Smooth muscle cell (in vitro differentiated cells): ENCODE results near the gene VPS52. TPM values are rescaled to one million over a fixed set of nuclear protein-coding genes. Genes with fewer than 3 reads are reported as not detected.
"Not testable (repeated sequence)": the region's sequence is repeated elsewhere in the genome, so short reads cannot be mapped to it uniquely, and the experiment has no call there.

Source experiments
- DNase-seq: peaks from one replicate; lab custom pipeline; 2025; ENCODE audit not compliant: unreplicated experiment; lab: John Stamatoyannopoulos, UW
- H2AFZ ChIP-seq: fragments of 200-600 bp; sonication (generic); 2 replicates; pipeline ENCODE4 v1.6.0; 2016; ENCODE audit warnings: antibody characterized with exemption, low read depth, mild to moderate bottlenecking
- H3F3A ChIP-seq: fragments of 200-600 bp; sonication (generic); 2 replicates; pipeline ENCODE4 v1.6.0; 2017; ENCODE audit warnings: antibody characterized with exemption, low read depth
- H3K27ac ChIP-seq: fragments of 200-600 bp; sonication (generic); 2 replicates; pipeline ENCODE4 v1.5.1; 2016; ENCODE audit warnings: low read depth, mild to moderate bottlenecking
- H3K27me3 ChIP-seq: fragments of 200-600 bp; sonication (generic); 2 replicates; pipeline ENCODE4 v1.6.1; 2016; ENCODE audit warnings: low read depth, mild to moderate bottlenecking
- H3K36me3 ChIP-seq: fragments of 200-600 bp; sonication (generic); 2 replicates; pipeline ENCODE4 v1.5.1; 2016; ENCODE audit warnings: low read depth
- H3K4me1 ChIP-seq: fragments of 200-600 bp; sonication (generic); 2 replicates; pipeline ENCODE4 v1.5.1; 2016; ENCODE audit warnings: low read depth
- H3K4me2 ChIP-seq: fragments of 200-600 bp; sonication (generic); 2 replicates; pipeline ENCODE4 v1.6.0; 2016; ENCODE audit warnings: mild to moderate bottlenecking
- H3K4me3 ChIP-seq: fragments of 200-600 bp; sonication (generic); 2 replicates; pipeline ENCODE4 v1.5.1; 2016; ENCODE audit warnings: mild to moderate bottlenecking
- H3K79me2 ChIP-seq: fragments of 200-600 bp; sonication (generic); 2 replicates; pipeline ENCODE4 v1.6.0; 2016; ENCODE audit warnings: low read depth, mild to moderate bottlenecking
- H3K9ac ChIP-seq: fragments of 200-600 bp; sonication (generic); 2 replicates; pipeline ENCODE4 v1.6.0; 2016; ENCODE audit warnings: low read depth
- H3K9me3 ChIP-seq: fragments of 200-600 bp; sonication (generic); replicated peaks from 2 replicates; pipeline ENCODE4 v1.5.1; 2016; ENCODE audit warnings: low read depth
- H4K20me1 ChIP-seq: fragments of 200-600 bp; sonication (generic); 2 replicates; pipeline ENCODE4 v1.6.0; 2016; ENCODE audit warnings: low read depth
- WGBS: methylation state at CpG from one replicate; pipeline ENCODE4 v1.1.7; 2016; ENCODE audit warnings: low lambda C conversion rate; 5-methylcytosine and 5-hydroxymethylcytosine counted together
- polyA plus RNA-seq: library from polyadenylated mRNA; unstranded; fragments of >200 nt; fragmentation: Nextera tagmentation; extraction: Ambion mirVana; gene quantifications from 2 replicates; pipeline ENCODE4 v1.2.1, GENCODE V29; 2016
- total RNA-seq: library from RNA; depleted of rRNA; stranded (reverse); fragments of >200 nt; gene quantifications from 2 replicates; pipeline ENCODE4 v1.2.3, GENCODE V29; 2014
- TF ChIP-seq, protein P1 (sequence below): fragments of 200-600 bp; sonication (generic); IDR thresholded peaks from 2 replicates; pipeline ENCODE4 v1.5.1; 2017; ENCODE audit warnings: borderline replicate concordance, mild to moderate bottlenecking, antibody characterized with exemption; ENCODE audit not compliant: insufficient read depth, poor library complexity, severe bottlenecking

Gene VPS52
- total and polyA plus RNA-seq, 2 experiments from 2014 or later: 22.6 to 34.7 TPM

- Histone ChIP-seq H3K36me3 (no peaks in the 10 kb centered on the region), H3K4me2 (no peak overlapping the region), H4K20me1 (no peaks in the 10 kb centered on the region), H3K79me2 (no peaks in the 10 kb centered on the region), H3K4me3 (no peak overlapping the region), H3F3A (no peaks in the 10 kb centered on the region), H3K9ac (no peak overlapping the region), H2AFZ (no peak overlapping the region), H3K9me3 (no peaks in the 10 kb centered on the region), H3K27ac (no peak overlapping the region), H3K27me3 (peaks cover 1% of the 10 kb centered on the region), H3K4me1 (no peaks in the 10 kb centered on the region)
- TF ChIP-seq, protein P1, sequence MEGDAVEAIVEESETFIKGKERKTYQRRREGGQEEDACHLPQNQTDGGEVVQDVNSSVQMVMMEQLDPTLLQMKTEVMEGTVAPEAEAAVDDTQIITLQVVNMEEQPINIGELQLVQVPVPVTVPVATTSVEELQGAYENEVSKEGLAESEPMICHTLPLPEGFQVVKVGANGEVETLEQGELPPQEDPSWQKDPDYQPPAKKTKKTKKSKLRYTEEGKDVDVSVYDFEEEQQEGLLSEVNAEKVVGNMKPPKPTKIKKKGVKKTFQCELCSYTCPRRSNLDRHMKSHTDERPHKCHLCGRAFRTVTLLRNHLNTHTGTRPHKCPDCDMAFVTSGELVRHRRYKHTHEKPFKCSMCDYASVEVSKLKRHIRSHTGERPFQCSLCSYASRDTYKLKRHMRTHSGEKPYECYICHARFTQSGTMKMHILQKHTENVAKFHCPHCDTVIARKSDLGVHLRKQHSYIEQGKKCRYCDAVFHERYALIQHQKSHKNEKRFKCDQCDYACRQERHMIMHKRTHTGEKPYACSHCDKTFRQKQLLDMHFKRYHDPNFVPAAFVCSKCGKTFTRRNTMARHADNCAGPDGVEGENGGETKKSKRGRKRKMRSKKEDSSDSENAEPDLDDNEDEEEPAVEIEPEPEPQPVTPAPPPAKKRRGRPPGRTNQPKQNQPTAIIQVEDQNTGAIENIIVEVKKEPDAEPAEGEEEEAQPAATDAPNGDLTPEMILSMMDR: no peak
- DNase-seq: no peak
- WGBS: 94% methylated on average over 6 of the region's 6 CpGs
Measured at GRCh38 chr6:33236852-33237251, 34.8 kb downstream of the VPS52 start.

DNA sequence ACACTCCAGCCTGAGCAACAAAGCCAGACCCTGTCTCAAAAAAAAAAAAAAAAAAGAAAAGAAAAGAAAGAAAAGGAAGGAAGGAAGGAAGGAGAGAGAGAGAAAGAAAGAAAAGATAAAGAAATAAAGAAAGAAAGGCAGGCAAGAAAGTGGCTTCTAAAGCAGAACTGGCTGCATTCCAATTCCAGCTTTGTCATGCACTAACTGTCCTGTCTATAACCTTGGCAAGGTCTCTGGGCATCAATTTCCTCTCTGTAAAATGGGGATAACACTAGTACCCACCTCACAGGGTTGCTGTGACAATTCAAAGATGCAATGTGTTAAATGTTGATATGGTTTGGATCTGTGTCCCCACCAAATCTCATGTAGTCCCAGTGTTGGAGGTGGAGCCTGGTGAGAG, 35.3 kb downstream of the VPS52 start:
- H4K20me1 ChIP-seq: no peaks in the 10 kb centered on the region
- H3K27me3 ChIP-seq: no peaks in the 10 kb centered on the region
- TF ChIP-seq, protein P1: no peak
- H3K9ac ChIP-seq: no peak overlapping the region
- no peak overlapping the region for H2AFZ ChIP-seq
- no peaks in the 10 kb centered on the region for H3K36me3 ChIP-seq
- no peaks in the 10 kb centered on the region for H3K9me3 ChIP-seq
- H3K79me2 ChIP-seq: no peaks in the 10 kb centered on the region
- H3K4me3 ChIP-seq: no peak overlapping the region
- H3F3A ChIP-seq: no peaks in the 10 kb centered on the region
- no peak overlapping the region for H3K4me2 ChIP-seq
- DNase-seq: no peak
- H3K4me1 ChIP-seq: no peaks in the 10 kb centered on the region
- no peak overlapping the region for H3K27ac ChIP-seq

DNA sequence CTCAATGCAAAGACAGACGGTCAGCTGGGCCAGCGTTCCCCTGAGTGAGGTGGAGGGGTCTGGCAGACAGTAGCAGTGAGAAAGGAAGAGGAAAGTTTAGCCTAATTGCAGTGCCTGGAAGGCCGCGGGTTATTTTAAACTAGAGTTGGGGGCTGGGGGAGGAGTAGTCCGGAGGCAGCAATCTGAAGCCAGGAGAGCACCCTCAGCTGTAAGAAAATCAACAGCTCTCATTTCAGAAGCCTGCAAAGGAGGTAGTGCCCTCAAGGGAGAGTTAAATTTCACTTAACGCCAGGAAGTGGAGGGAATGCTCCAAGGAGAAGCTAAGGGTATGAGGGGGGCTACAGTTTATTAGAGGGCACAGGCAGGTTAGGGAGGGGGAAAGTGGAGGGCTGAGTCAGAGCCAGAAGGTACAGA, 36.4 kb downstream of the VPS52 start:
- H3K36me3 ChIP-seq: no peaks in the 10 kb centered on the region
- H3K9ac ChIP-seq: no peak overlapping the region
- H3K27ac ChIP-seq: no peak overlapping the region
- peaks cover 4% of the 10 kb centered on the region for H3K27me3 ChIP-seq
- no peaks in the 10 kb centered on the region for H3F3A ChIP-seq
- H3K79me2 ChIP-seq: no peaks in the 10 kb centered on the region
- TF ChIP-seq, protein P1: no peak
- no peak overlapping the region for H3K4me3 ChIP-seq
- DNase-seq: no peak
- no peaks in the 10 kb centered on the region for H3K4me1 ChIP-seq
- no peak overlapping the region for H2AFZ ChIP-seq
- no peaks in the 10 kb centered on the region for H4K20me1 ChIP-seq
- no peaks in the 10 kb centered on the region for H3K9me3 ChIP-seq
- 14% methylated on average over 6 of the region's 6 CpGs for WGBS
- no peak overlapping the region for H3K4me2 ChIP-seq

- H3K4me3 ChIP-seq, H3K27ac ChIP-seq, H3F3A ChIP-seq, H3K4me2 ChIP-seq, H3K9ac ChIP-seq, H4K20me1 ChIP-seq, H2AFZ ChIP-seq, H3K36me3 ChIP-seq, DNase-seq, H3K4me1 ChIP-seq, H3K79me2 ChIP-seq, H3K9me3 ChIP-seq: not testable (repeated sequence)
- WGBS: 25% methylated on average over 14 of the region's 14 CpGs
- H3K27me3 ChIP-seq: peaks cover 36% of the 10 kb centered on the region
Measured at GRCh38 chr6:33226503-33227120, 45.1 kb downstream of the VPS52 start.
